ENCODE data around the gene NXF2. TPM values are rescaled to one million over a fixed set of nuclear protein-coding genes. Genes with fewer than 3 reads are reported as not detected.
"Not testable (repeated sequence)": the region's sequence is repeated elsewhere in the genome, so short reads cannot be mapped to it uniquely, and the experiment has no call there.

NXF2 gene, protein sequence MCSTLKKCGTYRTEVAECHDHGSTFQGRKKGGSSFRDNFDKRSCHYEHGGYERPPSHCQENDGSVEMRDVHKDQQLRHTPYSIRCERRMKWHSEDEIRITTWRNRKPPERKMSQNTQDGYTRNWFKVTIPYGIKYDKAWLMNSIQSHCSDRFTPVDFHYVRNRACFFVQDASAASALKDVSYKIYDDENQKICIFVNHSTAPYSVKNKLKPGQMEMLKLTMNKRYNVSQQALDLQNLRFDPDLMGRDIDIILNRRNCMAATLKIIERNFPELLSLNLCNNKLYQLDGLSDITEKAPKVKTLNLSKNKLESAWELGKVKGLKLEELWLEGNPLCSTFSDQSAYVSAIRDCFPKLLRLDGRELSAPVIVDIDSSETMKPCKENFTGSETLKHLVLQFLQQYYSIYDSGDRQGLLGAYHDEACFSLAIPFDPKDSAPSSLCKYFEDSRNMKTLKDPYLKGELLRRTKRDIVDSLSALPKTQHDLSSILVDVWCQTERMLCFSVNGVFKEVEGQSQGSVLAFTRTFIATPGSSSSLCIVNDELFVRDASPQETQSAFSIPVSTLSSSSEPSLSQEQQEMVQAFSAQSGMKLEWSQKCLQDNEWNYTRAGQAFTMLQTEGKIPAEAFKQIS
- not detected in 2 replicates for total RNA-seq (2014; rRNA removed; shearing (Covaris generic))

DNA sequence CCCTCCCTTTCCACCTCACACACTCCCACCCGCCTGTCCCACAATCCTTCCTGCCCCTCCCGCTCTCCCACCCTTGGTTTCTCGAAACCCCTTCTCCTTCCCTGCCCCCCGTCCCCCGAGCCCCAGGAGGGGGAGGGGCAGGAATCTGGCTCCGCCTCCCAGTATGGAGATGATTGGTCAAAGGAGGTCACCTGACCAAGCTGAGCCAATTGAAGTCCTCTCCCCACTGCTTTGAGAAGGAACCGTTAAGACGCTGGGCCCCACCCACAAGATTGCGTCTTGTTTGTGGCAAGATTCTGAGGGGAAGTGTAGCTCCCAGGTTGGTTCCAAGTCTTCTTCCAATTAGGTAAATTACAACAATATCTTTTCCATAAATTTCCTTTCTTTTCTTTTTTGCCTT is at the start of gene NXF2:
NXF2 (plus strand) TSS at position 275 of the 400 bp plus-strand sequence. CDS start 59,912 bp downstream, outside the sequence.
- in situ Hi-C loops (cut with HindIII; ENCODE audit: low sequenced_read_pairs); DNase-seq (ENCODE audit: low spot score): not testable (repeated sequence)

DNA sequence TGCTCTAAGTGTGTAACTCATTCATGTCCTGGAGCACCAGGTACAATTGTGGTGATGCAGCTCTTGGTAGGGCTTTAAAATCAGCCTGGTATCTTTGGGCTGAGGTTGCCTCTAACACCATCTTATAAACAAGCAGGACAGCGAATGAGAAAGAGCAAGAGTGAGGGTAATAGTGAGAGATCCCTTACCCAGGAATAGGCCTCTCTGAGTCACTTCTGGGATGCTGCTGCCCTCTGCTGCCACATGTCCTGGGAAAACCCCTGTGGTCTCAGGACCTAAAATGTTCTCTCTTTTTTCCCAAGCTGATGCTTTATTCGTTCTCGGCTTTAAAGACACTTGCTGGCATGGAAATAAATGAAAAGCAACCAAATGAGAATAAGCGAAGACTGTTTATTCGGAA is 39.0 kb upstream of the NXF2 start:
- in situ Hi-C loops (cut with HindIII; ENCODE audit: low sequenced_read_pairs); DNase-seq (ENCODE audit: low spot score): not testable (repeated sequence)

DNA sequence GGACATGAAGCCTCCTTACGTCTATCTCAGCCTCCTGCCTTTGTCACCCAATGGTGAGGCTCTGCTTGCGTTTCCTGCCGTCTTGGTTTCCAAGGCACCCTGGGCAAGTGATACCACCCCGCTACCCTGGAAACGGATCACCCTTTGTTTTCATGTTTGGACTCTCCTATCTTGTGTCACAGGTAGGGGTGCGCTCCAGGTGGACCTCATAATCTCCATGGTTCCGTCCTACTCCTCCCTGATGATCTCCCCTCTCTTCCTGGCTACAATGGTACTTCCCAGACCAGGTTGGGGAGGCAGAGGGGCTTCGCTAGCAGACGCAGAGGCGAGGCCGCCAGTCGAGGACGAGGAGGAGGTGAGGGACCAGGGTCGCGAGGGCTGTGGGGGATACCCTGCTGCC is 32.0 kb upstream of the NXF2 start, which contains the start of gene TCP11X1:
TCP11X1 (plus strand) TSS at position 316 of the 400 bp plus-strand sequence.
- in situ Hi-C loops (cut with HindIII; ENCODE audit: low sequenced_read_pairs); DNase-seq (ENCODE audit: low spot score): not testable (repeated sequence)

DNA sequence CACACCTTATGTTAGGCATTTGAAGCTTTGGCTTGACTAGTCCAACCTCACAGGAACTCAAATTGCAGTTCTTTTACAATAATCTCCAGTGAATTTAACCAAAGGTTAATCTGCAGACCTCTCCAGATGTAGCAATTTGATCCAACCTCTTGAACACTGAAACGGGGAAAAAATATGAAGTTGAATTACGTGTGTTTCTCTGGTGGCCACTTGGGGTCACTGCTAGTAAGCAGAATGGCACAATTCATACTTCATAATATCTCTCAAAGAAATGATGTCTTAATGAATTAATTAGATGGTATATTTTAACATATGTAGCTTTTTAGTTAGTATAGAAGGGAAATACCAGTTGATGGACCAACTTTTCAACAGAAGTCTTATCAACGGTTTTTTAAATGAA is 30.5 kb upstream of the NXF2 start:
- DNase-seq (ENCODE audit: low spot score); in situ Hi-C loops (cut with HindIII; ENCODE audit: low sequenced_read_pairs): not testable (repeated sequence)

DNA sequence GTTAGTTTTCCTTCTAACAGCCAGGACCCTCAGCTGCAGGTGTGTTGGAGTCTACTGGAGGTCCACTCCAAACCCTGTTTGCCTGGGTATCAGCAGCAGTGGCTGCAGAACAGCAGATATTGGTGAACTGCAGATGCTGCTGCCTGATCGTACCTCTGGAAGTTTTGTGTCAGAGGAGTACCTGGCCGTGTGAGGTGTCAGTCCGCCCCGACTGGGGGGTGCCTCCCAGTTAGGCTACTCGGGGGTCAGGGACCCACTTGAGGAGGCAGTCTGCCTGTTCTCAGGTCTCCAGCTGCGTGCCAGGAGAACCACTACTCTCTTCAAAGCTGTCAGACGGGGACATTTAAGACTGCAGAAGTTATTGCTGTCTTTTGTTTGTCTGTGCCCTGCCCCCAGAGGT is 11.3 kb upstream of the NXF2 start:
- in situ Hi-C loops (cut with HindIII; ENCODE audit: low sequenced_read_pairs); DNase-seq (ENCODE audit: low spot score): not testable (repeated sequence)

DNA sequence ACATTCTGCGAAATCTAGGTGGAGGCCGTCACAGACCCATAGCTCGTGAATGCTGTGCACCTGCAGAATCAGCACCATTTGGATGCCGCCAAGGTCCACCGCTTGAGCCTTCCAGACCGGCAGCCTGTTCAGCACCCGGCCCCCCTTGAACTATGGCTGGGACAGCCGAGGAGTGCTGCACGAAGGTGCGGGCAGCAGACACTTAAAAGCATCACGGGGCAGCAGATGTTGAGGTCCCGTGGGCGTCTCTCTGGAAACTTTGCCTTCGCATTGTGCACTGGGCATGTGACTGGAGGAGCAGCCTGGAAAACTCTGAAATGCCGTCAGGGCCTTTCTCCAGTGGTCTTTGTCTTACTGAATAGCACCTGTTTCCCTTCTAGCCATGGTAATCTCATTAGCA is 6.7 kb upstream of the NXF2 start:
- DNase-seq (ENCODE audit: low spot score); in situ Hi-C loops (cut with HindIII; ENCODE audit: low sequenced_read_pairs): not testable (repeated sequence)

DNA sequence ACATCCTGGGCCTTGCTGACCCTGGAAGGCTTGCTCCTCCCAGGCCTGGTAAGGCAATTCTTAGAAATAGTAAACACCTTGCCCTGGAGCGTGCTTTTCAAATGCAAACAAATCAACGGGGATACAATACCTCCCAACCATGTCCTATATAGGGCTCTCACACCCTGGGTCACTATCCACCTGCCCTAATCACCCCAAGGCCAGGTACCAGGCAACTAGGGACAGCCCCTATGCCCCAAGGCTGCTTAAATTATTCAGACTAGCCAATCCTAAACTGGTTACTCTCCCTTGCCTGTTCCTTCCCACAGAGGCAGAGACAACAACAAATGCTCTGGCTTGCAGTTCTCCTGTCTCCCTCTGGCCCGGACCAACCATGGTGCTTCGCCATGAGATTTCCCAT is 25.3 kb downstream of the NXF2 start:
- in situ Hi-C loops (cut with HindIII; ENCODE audit: low sequenced_read_pairs): not testable (repeated sequence)

DNA sequence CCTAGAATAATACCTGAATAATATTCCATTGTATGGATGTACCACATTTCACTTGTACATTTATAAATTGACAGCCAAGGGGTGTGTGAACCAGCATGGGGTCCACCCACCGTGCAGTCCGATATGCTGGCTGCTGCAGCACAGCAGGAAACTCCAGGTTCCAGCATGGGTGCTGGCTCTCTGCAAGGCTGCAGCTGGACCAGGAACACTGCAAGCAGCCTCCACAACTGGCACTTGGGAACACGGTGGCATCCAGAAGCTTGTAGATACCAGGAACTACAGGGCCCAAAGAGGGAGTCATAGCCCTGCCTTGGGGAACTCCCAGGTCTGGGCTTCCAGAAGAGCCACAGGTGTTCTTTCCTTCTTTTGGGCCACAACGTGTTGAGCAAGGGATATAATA is 91.2 kb downstream of the NXF2 start:
- in situ Hi-C loops (cut with HindIII; ENCODE audit: low sequenced_read_pairs): no loop called here
- DNase-seq (ENCODE audit: low spot score): no peak

More for the DNA sequence above, 25.3 kb downstream of the NXF2 start:
- DNase-seq (ENCODE audit: low spot score): not testable (repeated sequence)

DNA sequence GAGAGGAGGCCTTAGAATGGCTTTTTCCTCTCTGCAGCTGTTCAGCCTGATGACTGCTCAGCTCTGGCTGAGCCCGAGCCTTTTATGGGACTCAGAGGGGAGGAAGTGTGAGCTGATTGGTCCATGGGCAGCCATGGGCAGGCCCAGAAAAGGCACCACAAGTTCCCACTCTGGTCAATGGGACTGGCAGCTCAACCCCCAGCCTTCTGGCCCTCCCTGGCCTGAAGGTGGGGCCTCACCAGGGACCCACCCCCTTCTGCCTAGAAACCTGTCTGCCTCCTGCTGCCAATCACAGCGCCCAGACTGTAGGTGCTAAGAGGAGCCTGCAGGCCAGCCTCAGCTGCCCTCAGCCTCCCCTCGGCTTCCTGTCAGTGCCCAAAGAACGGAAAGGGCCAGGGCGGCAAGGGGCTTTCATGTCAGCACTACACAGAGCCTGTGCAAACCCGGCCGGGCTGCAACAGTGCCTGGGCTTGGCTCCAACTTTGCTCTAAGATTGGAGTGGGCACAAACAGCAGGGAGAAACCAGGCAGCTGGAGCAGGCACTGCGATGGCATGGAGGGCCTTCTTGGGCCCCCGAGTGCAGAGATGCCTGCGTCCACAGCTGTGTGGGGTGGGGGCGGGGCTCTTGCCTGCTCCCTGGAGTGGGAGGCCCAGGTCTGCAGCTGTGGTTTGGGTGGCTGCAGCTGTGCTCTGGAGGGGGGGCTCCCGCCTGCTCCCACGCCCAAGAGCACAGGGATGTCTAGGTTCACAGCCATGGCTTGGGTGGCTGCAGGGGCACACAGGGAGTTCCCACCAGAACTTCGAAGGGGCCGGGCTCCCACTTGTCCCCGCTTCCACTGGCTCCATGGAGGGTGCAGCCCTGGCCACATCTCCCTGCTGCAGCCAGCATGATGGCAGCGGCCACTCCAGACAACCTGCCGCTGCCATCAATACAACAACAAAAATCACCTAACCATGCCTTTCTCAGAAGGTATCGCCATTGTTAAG is 92.6 kb downstream of the NXF2 start:
- in situ Hi-C loops (cut with HindIII; ENCODE audit: low sequenced_read_pairs): no loop called here
- DNase-seq (ENCODE audit: low spot score): no peak

DNA sequence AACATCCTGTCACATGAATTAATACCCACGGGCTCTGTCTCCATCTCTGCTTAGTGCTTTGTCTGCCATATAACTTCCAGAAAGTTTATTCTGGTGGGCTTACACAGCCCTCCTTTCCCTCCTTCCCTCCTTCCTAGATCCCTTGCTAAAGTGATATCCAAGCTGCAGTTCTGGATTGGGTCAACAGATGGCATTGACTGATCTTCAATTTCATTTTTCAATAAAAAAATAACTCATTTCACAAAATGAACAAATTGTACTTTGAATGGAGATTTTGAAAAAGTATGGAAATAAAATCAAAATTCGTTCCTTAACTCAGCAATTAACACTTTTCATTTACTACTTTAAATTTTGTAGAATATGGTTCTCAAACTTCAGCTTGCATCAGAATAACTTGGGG is 94.9 kb downstream of the NXF2 start:
- in situ Hi-C loops (cut with HindIII; ENCODE audit: low sequenced_read_pairs): no loop called here
- DNase-seq (ENCODE audit: low spot score): no peak

DNA sequence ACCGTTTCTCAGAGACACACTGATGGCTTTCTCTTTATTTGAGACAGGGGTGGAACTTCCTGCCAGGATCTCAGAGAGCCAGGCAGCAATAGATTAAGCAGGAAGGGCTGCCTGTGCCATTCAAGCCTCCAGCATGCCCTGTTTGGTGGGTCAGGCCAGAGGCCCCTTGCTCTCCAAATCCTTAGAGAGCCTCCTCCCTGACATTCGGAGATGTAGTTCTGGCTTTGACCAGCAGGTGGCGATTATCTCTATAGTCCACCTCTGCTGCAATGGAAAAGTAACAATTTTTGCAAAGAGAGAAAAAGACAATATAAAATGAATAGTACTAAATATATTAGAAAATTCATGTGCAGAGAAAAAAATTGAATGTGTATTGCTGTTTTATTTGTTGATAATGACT is 98.9 kb downstream of the NXF2 start:
- peak; percentile 34 for DNase-seq (ENCODE audit: low spot score)
- in situ Hi-C loops (cut with HindIII; ENCODE audit: low sequenced_read_pairs): no loop called here

Other genes with a start within 250 kb of the NXF2 start
- gene TCEAL2, start 121.5 kb upstream of the NXF2 start, total RNA-seq (2014; rRNA removed; shearing (Covaris generic)): not detected in 2 replicates
- gene TCEAL6, start 104.7 kb upstream of the NXF2 start, total RNA-seq (2014; rRNA removed; shearing (Covaris generic)): not detected in 2 replicates
- not detected in 2 replicates for gene BEX5, start 91.2 kb upstream of the NXF2 start, total RNA-seq (2014; rRNA removed; shearing (Covaris generic))
- not detected in 2 replicates for gene TCP11X1, start 31.9 kb upstream of the NXF2 start, total RNA-seq (2014; rRNA removed; shearing (Covaris generic))
- not detected in 2 replicates for gene NXF2B, start 192.8 kb downstream of the NXF2 start, total RNA-seq (2014; rRNA removed; shearing (Covaris generic))
- not detected in 2 replicates for gene TCP11X2, start 224.6 kb downstream of the NXF2 start, total RNA-seq (2014; rRNA removed; shearing (Covaris generic))

Data from G401 (cell line).